A673 (cell line): Measurements from ENCODE around the gene SCCPDH.

ENCODE experiments used
- CTCF ChIP-seq: fragments of 300-800, 200-600 bp; sonication (generic); conservative IDR thresholded peaks from 2 replicates; pipeline ENCODE4 v1.5.1; 2017; ENCODE audit warnings: low read depth, mild to moderate bottlenecking, antibody characterized with exemption, low read length, moderate library complexity, mixed read lengths
- EZH2 ChIP-seq: fragments of 200-600 bp; sonication (generic); IDR thresholded peaks from 2 replicates; pipeline ENCODE4 v1.6.1; 2017; ENCODE audit warnings: borderline replicate concordance, low read depth, mild to moderate bottlenecking, mixed read lengths, antibody characterized with exemption, low read length; ENCODE audit not compliant: poor library complexity, severe bottlenecking

- TF ChIP-seq CTCF (no peak), EZH2 (no peak)
Measured at GRCh38 chr1:246726881-246727280, 2.7 kb downstream of the SCCPDH start.
